Thyroid gland (tissue), 4 donors: ENCODE data around the gene ZSWIM7.

ENCODE experiments used
- POLR2A ChIP-seq, 2 donors: fragments of 450-650 bp; IDR thresholded peaks; one replicate each; pipeline ENCODE4 v1.6.1; 2017; ENCODE audit warnings: antibody characterized with exemption in 2 of 2, mild to moderate bottlenecking in 2 of 2, moderate library complexity in 1 of 2
- TF ChIP-seq, protein P1 (sequence below), 6 experiments: fragments of 200-600 bp in 3 of 6; fragments of 450-650 bp in 3 of 6; sonication (generic) in 3 of 6; IDR thresholded peaks; one replicate each; pipeline ENCODE4 v1.5.1; 2016 to 2019; ENCODE audit warnings: antibody characterized with exemption in 6 of 6, mild to moderate bottlenecking in 2 of 6, inconsistent platforms in 1 of 6, moderate library complexity in 1 of 6

DNA sequence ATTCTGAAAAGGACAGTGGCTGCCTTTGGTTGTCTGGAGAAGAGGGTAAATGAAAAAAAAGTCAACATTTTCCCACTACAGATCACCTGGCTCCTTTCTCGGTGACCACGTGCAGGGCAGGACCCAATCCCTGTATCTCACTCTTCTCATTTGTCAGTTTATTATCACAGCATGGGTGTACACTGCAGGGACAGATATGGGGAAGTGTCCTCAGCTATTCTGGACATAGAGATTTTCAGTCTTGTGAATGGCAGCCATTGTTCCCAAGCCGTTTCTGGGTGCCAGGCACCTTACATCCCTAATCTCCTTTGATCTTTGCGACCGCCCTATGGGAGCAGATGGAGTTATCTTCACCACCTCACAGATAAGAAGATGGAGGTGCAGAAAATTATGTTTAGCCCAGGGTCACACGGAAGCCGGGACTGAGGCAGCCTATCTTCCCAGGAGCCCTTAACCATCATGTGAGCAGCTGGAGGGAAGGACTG, 47.4 kb downstream of the ZSWIM7 start:
- no peak for TF ChIP-seq POLR2A (IDR thresholded peaks at IDR 0.05)
- TF ChIP-seq, protein P1, sequence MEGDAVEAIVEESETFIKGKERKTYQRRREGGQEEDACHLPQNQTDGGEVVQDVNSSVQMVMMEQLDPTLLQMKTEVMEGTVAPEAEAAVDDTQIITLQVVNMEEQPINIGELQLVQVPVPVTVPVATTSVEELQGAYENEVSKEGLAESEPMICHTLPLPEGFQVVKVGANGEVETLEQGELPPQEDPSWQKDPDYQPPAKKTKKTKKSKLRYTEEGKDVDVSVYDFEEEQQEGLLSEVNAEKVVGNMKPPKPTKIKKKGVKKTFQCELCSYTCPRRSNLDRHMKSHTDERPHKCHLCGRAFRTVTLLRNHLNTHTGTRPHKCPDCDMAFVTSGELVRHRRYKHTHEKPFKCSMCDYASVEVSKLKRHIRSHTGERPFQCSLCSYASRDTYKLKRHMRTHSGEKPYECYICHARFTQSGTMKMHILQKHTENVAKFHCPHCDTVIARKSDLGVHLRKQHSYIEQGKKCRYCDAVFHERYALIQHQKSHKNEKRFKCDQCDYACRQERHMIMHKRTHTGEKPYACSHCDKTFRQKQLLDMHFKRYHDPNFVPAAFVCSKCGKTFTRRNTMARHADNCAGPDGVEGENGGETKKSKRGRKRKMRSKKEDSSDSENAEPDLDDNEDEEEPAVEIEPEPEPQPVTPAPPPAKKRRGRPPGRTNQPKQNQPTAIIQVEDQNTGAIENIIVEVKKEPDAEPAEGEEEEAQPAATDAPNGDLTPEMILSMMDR (IDR thresholded peaks at IDR 0.05) = no peak
